ENCODE data around the gene TKFC. TPM values are rescaled to one million over a fixed set of nuclear protein-coding genes. Genes with fewer than 3 reads are reported as not detected.

Gene TKFC
- total RNA-seq, 1 experiment from 2014 or later, result 82.3 TPM

DNA sequence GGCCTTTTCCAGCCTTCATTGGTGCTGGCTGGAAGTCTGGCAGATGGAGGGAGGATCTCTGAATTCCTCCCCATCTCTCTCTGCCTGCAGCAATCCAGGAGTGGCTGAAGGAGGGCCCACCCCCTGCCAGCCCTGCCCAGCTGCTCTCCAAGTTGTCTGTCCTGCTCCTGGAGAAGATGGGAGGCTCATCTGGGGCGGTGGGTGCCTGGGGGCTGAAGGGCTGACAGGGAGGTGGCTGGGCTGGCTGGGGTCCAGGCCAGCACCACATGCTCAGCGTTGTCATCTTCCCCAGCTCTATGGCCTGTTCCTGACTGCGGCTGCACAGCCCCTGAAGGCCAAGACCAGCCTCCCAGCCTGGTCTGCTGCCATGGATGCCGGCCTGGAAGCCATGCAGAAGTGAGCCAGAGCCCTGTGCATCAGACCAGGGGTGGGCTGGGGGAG is 12.2 kb downstream of the TKFC start:
- POLR2A ChIA-PET (ENCODE audit: low non-redundant PET), result no interaction called here
- TF ChIP-seq, protein P1, sequence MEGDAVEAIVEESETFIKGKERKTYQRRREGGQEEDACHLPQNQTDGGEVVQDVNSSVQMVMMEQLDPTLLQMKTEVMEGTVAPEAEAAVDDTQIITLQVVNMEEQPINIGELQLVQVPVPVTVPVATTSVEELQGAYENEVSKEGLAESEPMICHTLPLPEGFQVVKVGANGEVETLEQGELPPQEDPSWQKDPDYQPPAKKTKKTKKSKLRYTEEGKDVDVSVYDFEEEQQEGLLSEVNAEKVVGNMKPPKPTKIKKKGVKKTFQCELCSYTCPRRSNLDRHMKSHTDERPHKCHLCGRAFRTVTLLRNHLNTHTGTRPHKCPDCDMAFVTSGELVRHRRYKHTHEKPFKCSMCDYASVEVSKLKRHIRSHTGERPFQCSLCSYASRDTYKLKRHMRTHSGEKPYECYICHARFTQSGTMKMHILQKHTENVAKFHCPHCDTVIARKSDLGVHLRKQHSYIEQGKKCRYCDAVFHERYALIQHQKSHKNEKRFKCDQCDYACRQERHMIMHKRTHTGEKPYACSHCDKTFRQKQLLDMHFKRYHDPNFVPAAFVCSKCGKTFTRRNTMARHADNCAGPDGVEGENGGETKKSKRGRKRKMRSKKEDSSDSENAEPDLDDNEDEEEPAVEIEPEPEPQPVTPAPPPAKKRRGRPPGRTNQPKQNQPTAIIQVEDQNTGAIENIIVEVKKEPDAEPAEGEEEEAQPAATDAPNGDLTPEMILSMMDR (conservative IDR thresholded peaks at IDR 0.05; ENCODE audit: low read depth, low read length), result no peak
- no peak for TF ChIP-seq EZH2 (IDR thresholded peaks at IDR 0.05; ENCODE audit: borderline replicate concordance, low read depth, low read length, poor library complexity, severe bottlenecking)
- CTCF ChIA-PET, result no interaction called here
- Histone ChIP-seq H3K27me3 (replicated peaks; ENCODE audit: insufficient read depth, low read depth, low read length, poor library complexity) (no peaks in the 10 kb centered on the region), H3K4me1 (ENCODE audit: insufficient read depth, low read length, poor library complexity, severe bottlenecking) (no peaks in the 10 kb centered on the region), H3K36me3 (ENCODE audit: insufficient read depth, low read length, poor library complexity, severe bottlenecking) (peaks cover 26% of the 10 kb centered on the region), H3K4me3 (ENCODE audit: low read depth, low read length, poor library complexity, severe bottlenecking) (no peak overlapping the region), H3K27ac (ENCODE audit: low read depth, low read length, poor library complexity, severe bottlenecking) (no peak overlapping the region), H3K9me3 (ENCODE audit: low read depth, low read length, poor library complexity, severe bottlenecking) (no peaks in the 10 kb centered on the region)
- intact Hi-C loops (cut with micrococcal nuclease; ENCODE audit: unreplicated experiment), result no loop called here
- no TSS peak for BruUV-seq (replicated peaks)
- DNase-seq (ENCODE audit: low spot score), result no peak

- no peak overlapping the region for H3K4me3 ChIP-seq (ENCODE audit: low read depth, low read length, poor library complexity, severe bottlenecking)
- BruUV-seq (replicated peaks), result no TSS peak
- no peaks in the 10 kb centered on the region for H3K9me3 ChIP-seq (ENCODE audit: low read depth, low read length, poor library complexity, severe bottlenecking)
- H3K36me3 ChIP-seq (ENCODE audit: insufficient read depth, low read length, poor library complexity, severe bottlenecking), result peaks cover 31% of the 10 kb centered on the region
- H3K4me1 ChIP-seq (ENCODE audit: insufficient read depth, low read length, poor library complexity, severe bottlenecking), result no peaks in the 10 kb centered on the region
- no peak overlapping the region for H3K27ac ChIP-seq (ENCODE audit: low read depth, low read length, poor library complexity, severe bottlenecking)
- CTCF ChIA-PET, result interaction anchor here (1.0 kb wide), 1 partner anchor 16 kb away, joined by 3 read pairs; the partner anchor contains the start of gene CYB561A3
- DNase-seq (ENCODE audit: low spot score), result no peak
- intact Hi-C loops (cut with micrococcal nuclease; ENCODE audit: unreplicated experiment), result no loop called here
- H3K27me3 ChIP-seq (replicated peaks; ENCODE audit: insufficient read depth, low read depth, low read length, poor library complexity), result no peaks in the 10 kb centered on the region
- POLR2A ChIA-PET (ENCODE audit: low non-redundant PET), result no interaction called here
- TF ChIP-seq, protein P1 (conservative IDR thresholded peaks at IDR 0.05; ENCODE audit: low read depth, low read length), result no peak
- TF ChIP-seq EZH2 (IDR thresholded peaks at IDR 0.05; ENCODE audit: borderline replicate concordance, low read depth, low read length, poor library complexity, severe bottlenecking), result no peak
Observed at GRCh38 chr11:61345954-61346843, 13.2 kb downstream of the TKFC start.

GRCh38 chr11:61347916-61348461 is 15.0 kb downstream of the TKFC start:
- DNase-seq (ENCODE audit: low spot score), result no peak
- no peak overlapping the region for H3K4me3 ChIP-seq (ENCODE audit: low read depth, low read length, poor library complexity, severe bottlenecking)
- ChIA-PET CTCF (no interaction called here), POLR2A (ENCODE audit: low non-redundant PET) (interaction anchor here (1.1 kb wide), 1 partner anchor 12 kb away, joined by 3 read pairs; no protein-coding TSS in a partner anchor)
- BruUV-seq (replicated peaks), result no TSS peak
- intact Hi-C loops (cut with micrococcal nuclease; ENCODE audit: unreplicated experiment), result no loop called here
- no peaks in the 10 kb centered on the region for H3K9me3 ChIP-seq (ENCODE audit: low read depth, low read length, poor library complexity, severe bottlenecking)
- H3K4me1 ChIP-seq (ENCODE audit: insufficient read depth, low read length, poor library complexity, severe bottlenecking), result no peaks in the 10 kb centered on the region
- TF ChIP-seq, protein P1 (conservative IDR thresholded peaks at IDR 0.05; ENCODE audit: low read depth, low read length), result no peak
- no peak for TF ChIP-seq EZH2 (IDR thresholded peaks at IDR 0.05; ENCODE audit: borderline replicate concordance, low read depth, low read length, poor library complexity, severe bottlenecking)
- H3K36me3 ChIP-seq (ENCODE audit: insufficient read depth, low read length, poor library complexity, severe bottlenecking), result peaks cover 23% of the 10 kb centered on the region
- no peaks in the 10 kb centered on the region for H3K27me3 ChIP-seq (replicated peaks; ENCODE audit: insufficient read depth, low read depth, low read length, poor library complexity)
- H3K27ac ChIP-seq (ENCODE audit: low read depth, low read length, poor library complexity, severe bottlenecking), result no peak overlapping the region

Data from A673 (cell line).